ENCODE measurements around the gene RHOBTB1. TPM values are rescaled to one million over a fixed set of nuclear protein-coding genes. Genes with fewer than 3 reads are reported as not detected.

RHOBTB1 gene
- total RNA-seq, 1 donor from 2014 or later: 21.5 TPM

- no peak for DNase-seq (ENCODE audit: low spot score)
- H3K27ac Mint-ChIP-seq: no peak overlapping the region
- no peak overlapping the region for H2AFZ ChIP-seq (replicated peaks)
- no peaks in the 10 kb centered on the region for H3K27me3 Mint-ChIP-seq (ENCODE audit: insufficient read depth, low read depth)
- H3K27me3 ChIP-seq: no peaks in the 10 kb centered on the region
- no peaks in the 10 kb centered on the region for H3K9me3 Mint-ChIP-seq
- no peaks in the 10 kb centered on the region for H3K9me3 ChIP-seq (ENCODE audit: low read depth)
- H3K36me3 Mint-ChIP-seq: no peaks in the 10 kb centered on the region
- H3K9ac ChIP-seq: no peak overlapping the region
- H3K4me2 ChIP-seq: no peak overlapping the region
- H3K4me3 Mint-ChIP-seq: no peak overlapping the region
- H3K4me1 Mint-ChIP-seq: no peaks in the 10 kb centered on the region
- no peak overlapping the region for H3K27ac ChIP-seq
- no peaks in the 10 kb centered on the region for H3K36me3 ChIP-seq
- no peaks in the 10 kb centered on the region for H3F3A ChIP-seq (ENCODE audit: low read depth)
- no peak for TF ChIP-seq EZH2 (IDR thresholded peaks at IDR 0.05)
- no peak for TF ChIP-seq CTCF (IDR thresholded peaks at IDR 0.05)
- TF ChIP-seq EZH2phosphoT487 (IDR thresholded peaks at IDR 0.05): no peak
- no peaks in the 10 kb centered on the region for H3K79me2 ChIP-seq (ENCODE audit: low read depth)
- H4K20me1 ChIP-seq (ENCODE audit: low read depth): no peaks in the 10 kb centered on the region
- H3K4me1 ChIP-seq: no peaks in the 10 kb centered on the region
- H3K4me3 ChIP-seq: no peak overlapping the region
These were observed 33.5 kb upstream of the RHOBTB1 start for GRCh38 chr10:60977161-60978122.

- no peaks in the 10 kb centered on the region for H3K9me3 ChIP-seq (ENCODE audit: low read depth)
- H3F3A ChIP-seq (ENCODE audit: low read depth): no peaks in the 10 kb centered on the region
- TF ChIP-seq CTCF (IDR thresholded peaks at IDR 0.05): no peak
- TF ChIP-seq EZH2 (IDR thresholded peaks at IDR 0.05): no peak
- no peak for TF ChIP-seq EZH2phosphoT487 (IDR thresholded peaks at IDR 0.05)
- no peak overlapping the region for H3K27ac Mint-ChIP-seq
- no peaks in the 10 kb centered on the region for H3K79me2 ChIP-seq (ENCODE audit: low read depth)
- H4K20me1 ChIP-seq (ENCODE audit: low read depth): no peaks in the 10 kb centered on the region
- no peaks in the 10 kb centered on the region for H3K4me1 ChIP-seq
- H2AFZ ChIP-seq (replicated peaks): no peak overlapping the region
- DNase-seq (ENCODE audit: low spot score): no peak
- H3K27me3 ChIP-seq: no peaks in the 10 kb centered on the region
- H3K9ac ChIP-seq: no peak overlapping the region
- no peaks in the 10 kb centered on the region for H3K36me3 ChIP-seq
- no peak overlapping the region for H3K27ac ChIP-seq
- no peaks in the 10 kb centered on the region for H3K27me3 Mint-ChIP-seq (ENCODE audit: insufficient read depth, low read depth)
- no peaks in the 10 kb centered on the region for H3K36me3 Mint-ChIP-seq
- H3K4me2 ChIP-seq: no peak overlapping the region
- H3K4me3 ChIP-seq: no peak overlapping the region
- no peaks in the 10 kb centered on the region for H3K9me3 Mint-ChIP-seq
- H3K4me3 Mint-ChIP-seq: no peak overlapping the region
- H3K4me1 Mint-ChIP-seq: no peaks in the 10 kb centered on the region
These were observed 32.7 kb upstream of the RHOBTB1 start for GRCh38 chr10:60976687-60977086.

- DNase-seq (ENCODE audit: low spot score): no peak
- no peak overlapping the region for H3K27ac Mint-ChIP-seq
- no peaks in the 10 kb centered on the region for H3K4me1 Mint-ChIP-seq
- H4K20me1 ChIP-seq (ENCODE audit: low read depth): no peaks in the 10 kb centered on the region
- H3K4me3 ChIP-seq: no peak overlapping the region
- H3K27ac ChIP-seq: no peak overlapping the region
- H3K79me2 ChIP-seq (ENCODE audit: low read depth): no peaks in the 10 kb centered on the region
- TF ChIP-seq CTCF (IDR thresholded peaks at IDR 0.05) (no peak), EZH2phosphoT487 (IDR thresholded peaks at IDR 0.05) (no peak)
- H3K27me3 Mint-ChIP-seq (ENCODE audit: insufficient read depth, low read depth): no peaks in the 10 kb centered on the region
- H3K9me3 ChIP-seq (ENCODE audit: low read depth): no peaks in the 10 kb centered on the region
- no peaks in the 10 kb centered on the region for H3K4me1 ChIP-seq
- H2AFZ ChIP-seq (replicated peaks): no peak overlapping the region
- H3K36me3 ChIP-seq: no peaks in the 10 kb centered on the region
- H3K4me3 Mint-ChIP-seq: no peak overlapping the region
- H3K27me3 ChIP-seq: no peaks in the 10 kb centered on the region
- H3K36me3 Mint-ChIP-seq: no peaks in the 10 kb centered on the region
- H3K4me2 ChIP-seq: no peak overlapping the region
- no peaks in the 10 kb centered on the region for H3F3A ChIP-seq (ENCODE audit: low read depth)
- H3K9ac ChIP-seq: no peak overlapping the region
- H3K9me3 Mint-ChIP-seq: no peaks in the 10 kb centered on the region
These were observed 31.7 kb upstream of the RHOBTB1 start for GRCh38 chr10:60975716-60976115.
